GM20431 (cell line): Measurements from ENCODE around the gene LARP4B.

Source experiments
- in situ Hi-C: fragments of 300-500 bp; cut with MseI, MboI; formaldehyde crosslinking; loops from one replicate; pipeline ENCODE4 v1.15.0; 2020; ENCODE audit warnings: low sequenced_read_pairs; ENCODE audit not compliant: unreplicated experiment

Gene LARP4B

GRCh38 chr10:843703-844102, 87.8 kb downstream of the LARP4B start:
- in situ Hi-C loops: no loop called here

- in situ Hi-C loops: no loop called here
Measured at GRCh38 chr10:842795-843194, 88.7 kb downstream of the LARP4B start.

GRCh38 chr10:841535-841934, 90.0 kb downstream of the LARP4B start:
- in situ Hi-C loops: no loop called here

DNA sequence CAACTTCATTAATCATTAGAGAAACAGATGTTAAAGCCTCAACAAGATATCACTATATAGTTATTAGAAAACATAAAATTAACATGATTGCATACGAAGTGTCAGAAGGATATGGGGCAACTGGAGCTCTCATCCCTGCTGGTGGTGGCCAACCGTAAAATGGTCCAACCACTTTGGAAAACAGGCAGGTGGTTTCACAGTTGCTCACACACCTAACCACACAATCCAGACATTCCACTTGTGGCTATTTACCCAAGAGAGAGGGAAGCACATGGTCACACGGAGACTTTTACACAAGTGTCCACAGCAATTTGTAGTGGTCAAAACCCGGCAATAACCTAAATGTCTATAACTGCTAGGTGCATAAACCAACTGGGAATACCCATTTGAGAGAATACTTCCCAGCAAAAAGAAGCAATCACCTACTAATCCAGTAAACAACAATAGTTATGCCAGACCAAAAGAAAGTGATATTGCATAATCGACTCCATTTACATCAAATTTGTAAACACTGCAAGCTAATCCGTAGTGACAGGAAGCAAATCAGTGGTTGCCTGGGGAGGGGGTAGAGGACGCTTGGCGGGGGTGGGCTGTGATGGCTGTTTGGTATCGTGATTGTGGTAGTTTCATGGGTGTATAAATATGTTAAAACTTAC, 91.8 kb downstream of the LARP4B start:
- in situ Hi-C loops: no loop called here

DNA sequence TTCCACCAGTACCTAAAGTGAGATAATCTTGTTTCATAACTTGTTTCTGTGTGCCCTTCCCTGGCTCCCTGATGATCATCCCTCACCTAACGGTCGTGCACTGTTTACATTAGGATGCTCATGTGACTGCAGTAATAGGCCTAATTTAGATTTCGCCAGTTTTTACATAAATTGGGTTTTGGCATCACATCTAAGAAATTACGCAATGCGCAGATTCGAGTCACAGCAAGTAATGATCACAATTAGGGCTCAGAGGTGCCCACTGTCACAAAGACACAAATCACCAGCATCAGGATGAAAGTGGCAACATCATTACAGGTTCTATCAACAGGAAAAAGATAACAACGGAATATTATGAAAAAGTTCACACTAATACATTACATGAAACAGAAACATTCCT, 94.7 kb downstream of the LARP4B start:
- in situ Hi-C loops: no loop called here

DNA sequence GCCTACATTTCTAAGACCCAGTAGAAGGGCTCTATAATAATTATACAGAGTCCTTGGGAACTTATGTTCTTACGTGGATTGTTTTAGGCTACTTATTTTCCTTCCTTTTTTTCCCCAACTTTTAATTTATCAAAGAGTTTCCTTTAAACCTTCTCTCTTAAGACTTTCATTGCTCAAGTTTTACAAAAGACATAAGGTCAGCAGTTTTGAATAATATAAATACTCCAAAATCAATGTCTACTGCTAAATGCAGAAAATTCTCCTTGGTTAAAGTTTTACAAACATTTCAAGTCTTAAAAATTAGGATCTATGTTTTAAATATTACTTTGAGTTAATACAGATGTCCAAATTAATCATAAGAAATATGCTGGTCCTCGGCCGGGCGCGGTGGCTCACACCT, 97.0 kb downstream of the LARP4B start:
- in situ Hi-C loops: no loop called here

- in situ Hi-C loops: no loop called here
Measured at GRCh38 chr10:829241-829640, 102.3 kb downstream of the LARP4B start.

DNA sequence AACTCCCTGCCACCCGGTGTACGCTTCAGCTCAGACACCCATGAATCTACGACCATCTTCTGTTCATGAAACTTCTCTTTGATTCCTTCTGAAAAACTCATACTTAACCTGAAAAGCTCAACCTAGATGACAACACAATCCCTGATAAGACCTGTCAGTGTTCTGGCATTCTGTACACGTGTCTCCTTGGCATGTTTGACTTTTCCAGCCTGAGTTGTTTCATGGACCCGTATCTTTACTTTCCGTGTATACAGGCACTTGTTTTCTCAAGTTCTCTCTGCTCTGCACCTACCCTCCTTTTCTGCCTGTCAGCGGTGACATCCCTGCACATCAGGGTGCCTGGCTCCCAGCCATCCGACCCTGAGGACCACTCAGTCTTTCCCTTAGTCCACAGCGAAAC, 103.3 kb downstream of the LARP4B start:
- in situ Hi-C loops: no loop called here

GRCh38 chr10:824946-825345, 106.6 kb downstream of the LARP4B start:
- in situ Hi-C loops: no loop called here

DNA sequence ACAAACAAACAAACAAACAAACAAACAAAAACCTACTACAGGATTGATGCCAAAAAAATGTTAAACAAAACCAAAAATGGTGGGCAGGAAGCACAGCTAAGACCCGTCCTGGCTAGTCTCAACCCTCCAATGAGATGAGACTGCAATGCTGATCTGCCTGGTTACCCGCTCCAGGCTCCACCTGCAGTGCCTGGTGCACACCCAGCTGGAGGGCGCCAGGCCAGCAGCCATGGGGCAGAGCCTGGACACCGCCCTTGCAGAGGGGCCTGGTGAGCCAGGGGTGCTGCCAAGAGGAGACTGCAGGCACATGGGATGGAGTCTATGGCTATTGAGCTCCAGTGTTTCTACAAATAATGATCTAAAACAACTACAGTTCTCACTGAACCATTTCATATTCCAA, 107.0 kb downstream of the LARP4B start:
- in situ Hi-C loops: no loop called here

GRCh38 chr10:822661-823367, 108.7 kb downstream of the LARP4B start:
- in situ Hi-C loops: no loop called here

DNA sequence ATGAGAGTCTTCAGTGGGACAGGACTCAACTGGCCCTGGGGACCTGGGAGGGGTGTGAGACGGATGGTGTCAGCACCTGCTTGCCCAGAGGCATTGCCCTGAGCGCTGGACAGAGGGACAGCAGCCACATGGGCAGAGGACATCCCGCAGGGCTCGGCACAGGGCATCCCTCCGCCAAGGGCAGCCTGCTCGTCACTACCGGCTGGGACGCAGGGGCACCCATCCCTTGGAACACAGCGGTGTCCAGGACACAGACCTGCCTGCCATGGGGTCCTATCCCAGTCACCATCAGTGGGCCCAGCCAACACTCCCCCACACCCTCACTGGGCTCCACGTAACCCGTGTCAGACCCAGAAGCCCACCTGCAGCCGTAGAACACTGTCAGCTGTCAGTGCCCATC, 109.3 kb downstream of the LARP4B start:
- in situ Hi-C loops: no loop called here

DNA sequence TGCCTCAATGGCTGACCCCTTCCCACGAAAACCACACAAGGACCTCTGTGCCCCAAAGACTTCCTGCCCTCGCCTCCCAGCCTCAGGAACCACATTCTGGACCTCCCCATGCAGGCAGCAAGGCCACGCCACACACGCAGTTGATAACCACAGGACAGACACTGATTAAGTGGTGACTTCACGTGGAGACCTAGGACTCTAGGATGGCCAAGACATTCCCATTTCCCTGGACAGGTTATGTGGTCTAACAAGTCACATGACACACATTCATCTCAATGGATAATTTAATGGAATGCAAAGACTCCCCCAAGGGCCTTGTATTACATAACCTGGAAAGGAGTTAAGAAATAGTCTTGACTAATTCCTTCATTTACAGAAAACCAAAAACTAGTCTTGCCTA, 110.2 kb downstream of the LARP4B start:
- in situ Hi-C loops: no loop called here

DNA sequence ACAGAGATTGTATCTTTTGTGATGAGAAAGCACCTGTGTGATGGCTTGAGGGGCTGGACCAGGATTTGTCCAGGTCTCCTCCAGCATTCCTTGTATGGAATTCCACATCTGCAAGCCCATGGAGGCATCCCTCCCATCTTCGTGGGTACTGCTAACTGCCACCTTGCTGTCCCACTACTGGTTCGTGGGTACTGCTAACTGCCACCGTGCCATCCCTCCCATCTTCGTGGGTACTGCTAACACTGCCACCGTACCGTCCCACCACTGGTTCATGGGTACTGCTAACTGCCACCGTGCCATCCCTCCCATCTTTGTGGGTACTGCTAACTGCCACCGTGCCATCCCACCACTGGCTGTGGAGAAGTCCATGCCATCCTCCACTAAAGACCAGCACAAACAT, 111.7 kb downstream of the LARP4B start:
- in situ Hi-C loops: no loop called here

DNA sequence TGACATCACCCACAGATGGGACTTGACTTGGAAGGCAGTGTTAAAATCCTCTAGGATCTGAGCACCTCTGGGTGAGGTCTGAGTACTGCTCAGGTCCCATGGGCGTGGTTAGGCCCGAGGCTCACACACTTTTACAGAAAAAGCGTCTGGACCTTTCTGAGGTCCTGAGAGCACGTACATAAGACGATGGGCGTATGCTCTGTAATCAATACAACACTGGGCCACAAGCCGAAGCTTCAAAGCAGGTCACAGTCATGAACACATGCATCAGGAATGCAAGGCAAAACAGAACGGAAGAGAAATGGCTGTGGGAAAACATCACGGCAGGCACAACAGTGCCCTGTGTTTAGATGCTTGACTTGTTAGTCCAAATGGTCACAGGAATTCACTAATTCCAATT, 112.2 kb downstream of the LARP4B start:
- in situ Hi-C loops: no loop called here

- in situ Hi-C loops: no loop called here
Measured at GRCh38 chr10:818526-819220, 112.8 kb downstream of the LARP4B start.

- in situ Hi-C loops: no loop called here
Measured at GRCh38 chr10:818010-818409, 113.5 kb downstream of the LARP4B start.

DNA sequence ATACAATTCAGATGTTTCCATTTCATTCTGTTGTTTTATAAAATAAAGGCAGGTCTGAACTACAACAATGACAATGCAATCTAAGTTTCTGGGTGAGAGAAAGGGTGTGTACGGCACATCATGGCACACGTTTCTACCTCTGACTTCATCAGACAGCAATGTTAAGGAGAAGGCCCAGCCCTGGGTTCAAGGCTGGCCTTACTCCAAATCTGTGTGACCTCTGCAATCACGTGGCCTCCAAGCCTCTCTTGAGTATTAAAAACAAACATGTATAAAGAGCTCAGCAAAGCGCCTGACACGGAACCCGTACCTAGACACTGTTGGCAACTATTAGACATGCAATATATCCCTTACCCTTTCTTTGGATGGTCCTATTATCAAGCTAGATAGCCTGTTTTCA, 114.1 kb downstream of the LARP4B start:
- in situ Hi-C loops: no loop called here

- in situ Hi-C loops: no loop called here
Measured at GRCh38 chr10:816958-817357, 114.5 kb downstream of the LARP4B start.

- in situ Hi-C loops: no loop called here
Measured at GRCh38 chr10:816091-816477, 115.4 kb downstream of the LARP4B start.

DNA sequence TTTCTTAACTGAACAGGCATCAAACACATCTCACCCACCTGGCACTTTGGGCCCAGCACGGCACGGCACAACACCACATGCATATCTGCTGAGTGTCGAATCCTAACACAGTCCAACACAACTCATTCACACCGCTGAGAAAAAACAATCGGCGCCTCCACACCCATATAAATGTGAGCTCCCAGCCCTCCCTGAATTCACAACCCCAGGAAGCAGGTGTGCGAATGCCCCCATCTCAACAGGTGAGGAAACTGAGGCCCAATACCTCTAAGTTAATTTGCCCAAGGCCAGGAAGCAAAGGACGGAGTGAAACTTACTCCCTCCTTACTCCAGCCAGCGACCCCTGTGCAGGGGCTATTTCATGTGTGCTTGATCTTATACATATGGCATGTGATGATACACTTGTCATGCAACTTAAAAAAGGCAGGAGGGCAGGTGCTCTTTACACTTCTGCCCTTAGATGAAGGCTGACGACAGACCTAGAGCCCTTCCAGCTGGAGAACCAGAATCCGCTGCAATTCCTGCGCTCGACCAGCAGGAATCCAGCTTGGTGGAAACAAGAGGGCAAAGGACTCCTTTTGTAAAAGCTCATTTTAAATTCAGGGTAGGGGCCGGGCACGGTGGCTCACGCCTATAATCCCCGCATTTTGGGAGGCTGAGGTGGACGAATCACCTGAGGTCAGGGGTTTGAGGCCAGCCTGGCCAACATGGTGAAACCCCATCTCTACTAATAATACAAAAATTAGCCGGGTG, 116.0 kb downstream of the LARP4B start:
- in situ Hi-C loops: no loop called here
